Large intestine (tissue), 3 donors: ENCODE measurements around the gene HARBI1. TPM values are rescaled to one million over a fixed set of nuclear protein-coding genes. Genes with fewer than 3 reads are reported as not detected.

Experiments
- DNase-seq, 2 donors: peaks; one replicate each; pipeline versions ENCODE4 v3.0.0 to v3.0.0-alpha.2; 2013
- H3K27ac ChIP-seq: one replicate; pipeline ENCODE4 v1.5.1; 2013; ENCODE audit warnings: low read length
- H3K27me3 ChIP-seq: 2 replicates; pipeline ENCODE4 v1.6.1; 2013; ENCODE audit warnings: low read length; ENCODE audit not compliant: control insufficient read depth, insufficient read depth
- H3K36me3 ChIP-seq: 2 replicates; pipeline ENCODE4 v1.6.1; 2013; ENCODE audit warnings: low read length; ENCODE audit not compliant: control insufficient read depth, insufficient read depth
- H3K4me1 ChIP-seq: one replicate; pipeline ENCODE4 v1.6.1; 2013; ENCODE audit warnings: low read length; ENCODE audit not compliant: control insufficient read depth, insufficient read depth
- H3K4me3 ChIP-seq: one replicate; pipeline ENCODE4 v1.5.1; 2013; ENCODE audit warnings: low read length
- H3K9me3 ChIP-seq: one replicate; pipeline ENCODE4 v1.6.1; 2013; ENCODE audit warnings: mild to moderate bottlenecking, low read depth, low read length, moderate library complexity; ENCODE audit not compliant: control insufficient read depth
- WGBS: methylation state at CpG from one replicate; pipeline ENCODE4 v1.1.5; 2013; ENCODE audit warnings: low lambda C conversion rate; ENCODE audit not compliant: insufficient coverage; 5-methylcytosine and 5-hydroxymethylcytosine counted together
- polyA plus RNA-seq: library from polyadenylated mRNA; unstranded; fragments of 120-200 nt; gene quantifications from one replicate; pipeline ENCODE4 v1.2.1, GENCODE V29; 2013

Gene HARBI1
- polyA plus RNA-seq, 1 donor = 5.4 TPM

- Histone ChIP-seq H3K4me1 (peaks cover 4% of the 10 kb centered on the region), H3K27ac (no peak overlapping the region), H3K27me3 (no peaks in the 10 kb centered on the region), H3K4me3 (no peak overlapping the region), H3K9me3 (no peaks in the 10 kb centered on the region), H3K36me3 (peaks cover 75% of the 10 kb centered on the region)
- WGBS = 100% methylated on average over 1 of the region's 4 CpGs
- no peak for DNase-seq
These were observed 38.6 kb upstream of the HARBI1 start for GRCh38 chr11:46655631-46656030.

- WGBS = 100% methylated on average over 1 of the region's 2 CpGs
- no peak overlapping the region for H3K4me3 ChIP-seq
- peaks cover 74% of the 10 kb centered on the region for H3K36me3 ChIP-seq
- H3K27ac ChIP-seq = no peak overlapping the region
- H3K9me3 ChIP-seq = no peaks in the 10 kb centered on the region
- no peaks in the 10 kb centered on the region for H3K4me1 ChIP-seq
- peak in 1 of 2 donors; percentile 35 for DNase-seq
- H3K27me3 ChIP-seq = no peaks in the 10 kb centered on the region
These were observed 32.2 kb upstream of the HARBI1 start for GRCh38 chr11:46649180-46649738.

- Histone ChIP-seq H3K27ac (no peak overlapping the region), H3K36me3 (peaks cover 35% of the 10 kb centered on the region), H3K9me3 (no peaks in the 10 kb centered on the region), H3K4me1 (peaks cover 14% of the 10 kb centered on the region), H3K4me3 (no peak overlapping the region), H3K27me3 (no peaks in the 10 kb centered on the region)
- DNase-seq = no peak
These were observed 27.0 kb upstream of the HARBI1 start for GRCh38 chr11:46643986-46644385.

- DNase-seq = no peak
- no peak overlapping the region for H3K4me3 ChIP-seq
- WGBS = 88% methylated on average over 1 of the region's 3 CpGs
- no peaks in the 10 kb centered on the region for H3K27me3 ChIP-seq
- peaks cover 35% of the 10 kb centered on the region for H3K36me3 ChIP-seq
- peaks cover 14% of the 10 kb centered on the region for H3K4me1 ChIP-seq
- H3K9me3 ChIP-seq = no peaks in the 10 kb centered on the region
- H3K27ac ChIP-seq = no peak overlapping the region
These were observed 26.5 kb upstream of the HARBI1 start for GRCh38 chr11:46643531-46643930.

- Histone ChIP-seq H3K27me3 (no peaks in the 10 kb centered on the region), H3K4me3 (no peak overlapping the region), H3K9me3 (no peaks in the 10 kb centered on the region), H3K27ac (no peak overlapping the region), H3K4me1 (peaks cover 14% of the 10 kb centered on the region), H3K36me3 (peaks cover 29% of the 10 kb centered on the region)
- no peak for DNase-seq
- WGBS = 94% methylated on average over 3 of the region's 8 CpGs
These were observed 25.8 kb upstream of the HARBI1 start for GRCh38 chr11:46642627-46643335.

- no CpG with 5 or more reads among the region's 3 CpGs for WGBS
- Histone ChIP-seq H3K4me3 (no peak overlapping the region), H3K4me1 (peaks cover 14% of the 10 kb centered on the region), H3K27ac (no peak overlapping the region), H3K9me3 (no peaks in the 10 kb centered on the region), H3K27me3 (no peaks in the 10 kb centered on the region), H3K36me3 (peaks cover 20% of the 10 kb centered on the region)
- DNase-seq = no peak
These were observed 24.6 kb upstream of the HARBI1 start for GRCh38 chr11:46641639-46642038.

- Histone ChIP-seq H3K27me3 (no peaks in the 10 kb centered on the region), H3K9me3 (no peaks in the 10 kb centered on the region), H3K36me3 (peaks cover 12% of the 10 kb centered on the region), H3K27ac (peak overlapping the region; percentile 83), H3K4me3 (no peak overlapping the region), H3K4me1 (peaks cover 14% of the 10 kb centered on the region)
- 50% methylated on average over 1 of the region's 6 CpGs for WGBS
- DNase-seq = peak; percentile 54 to 86
These were observed 23.2 kb upstream of the HARBI1 start for GRCh38 chr11:46640036-46640788.

GRCh38 chr11:46639197-46639839, 22.3 kb upstream of the HARBI1 start:
- no peak for DNase-seq
- WGBS = no CpG with 5 or more reads among the region's 7 CpGs
- Histone ChIP-seq H3K4me3 (no peak overlapping the region), H3K9me3 (no peaks in the 10 kb centered on the region), H3K27me3 (no peaks in the 10 kb centered on the region), H3K27ac (peak overlapping the region; percentile 83), H3K4me1 (peaks cover 14% of the 10 kb centered on the region), H3K36me3 (peaks cover 9% of the 10 kb centered on the region)

GRCh38 chr11:46637546-46637945, 20.5 kb upstream of the HARBI1 start:
- H3K4me1 ChIP-seq = peaks cover 14% of the 10 kb centered on the region
- DNase-seq = no peak
- H3K4me3 ChIP-seq = no peak overlapping the region
- H3K36me3 ChIP-seq = peaks cover 5% of the 10 kb centered on the region
- no peak overlapping the region for H3K27ac ChIP-seq
- H3K9me3 ChIP-seq = no peaks in the 10 kb centered on the region
- WGBS = 100% methylated on average over 1 of the region's 5 CpGs
- no peaks in the 10 kb centered on the region for H3K27me3 ChIP-seq

GRCh38 chr11:46635557-46636139, 18.6 kb upstream of the HARBI1 start:
- Histone ChIP-seq H3K27ac (no peak overlapping the region), H3K27me3 (no peaks in the 10 kb centered on the region), H3K9me3 (no peaks in the 10 kb centered on the region), H3K36me3 (peaks cover 16% of the 10 kb centered on the region), H3K4me3 (no peak overlapping the region), H3K4me1 (peaks cover 14% of the 10 kb centered on the region)
- no peak for DNase-seq
- WGBS = 100% methylated on average over 2 of the region's 5 CpGs
